ENCODE measurements around the gene COG5.
"Not testable (repeated sequence)": the region's sequence is repeated elsewhere in the genome, so short reads cannot be mapped to it uniquely, and the experiment has no call there.

COG5 gene

DNA sequence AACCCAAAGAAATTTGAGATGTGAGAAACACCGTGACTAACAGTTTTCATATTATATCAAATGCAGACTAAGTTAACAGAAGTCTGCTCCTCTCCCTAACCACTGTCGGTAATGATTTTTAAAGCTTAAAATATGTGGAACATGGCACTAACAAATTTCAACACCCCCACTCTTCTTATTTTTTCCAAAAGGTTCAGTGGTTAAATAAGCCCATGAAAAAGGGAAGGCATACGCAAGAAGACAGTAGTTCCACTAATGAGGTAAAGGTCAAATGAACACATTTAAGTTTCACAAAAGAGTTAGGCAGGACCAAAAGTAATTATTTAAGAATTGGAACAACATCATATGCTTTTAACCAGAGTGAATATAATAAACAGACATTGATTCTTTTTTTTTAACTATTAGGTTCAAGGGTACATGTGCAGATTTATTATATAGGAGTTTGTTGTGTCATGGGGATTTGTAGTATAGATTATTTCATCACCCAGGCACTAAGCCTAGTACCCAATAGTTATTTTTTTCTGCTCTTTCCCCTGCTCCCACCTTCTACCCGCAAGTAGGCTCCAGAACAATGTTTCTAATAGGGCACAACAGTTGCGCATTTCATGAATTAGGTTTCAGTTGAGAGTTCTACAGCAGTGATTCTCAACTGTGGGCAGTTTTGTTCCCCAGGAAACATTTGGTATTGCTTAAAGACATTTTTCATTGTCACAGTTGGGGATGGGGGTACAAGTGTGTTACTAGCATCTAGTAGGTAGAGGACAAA is 315.0 kb downstream of the COG5 start:
- DNase-seq (ENCODE audit: low read depth in 1 of 2, low spot score in 1 of 2): no peak
- TF ChIP-seq SPI1 (IDR thresholded peaks at IDR 0.05; ENCODE audit: borderline replicate concordance, low read depth): no peak
- TF ChIP-seq, protein P1, sequence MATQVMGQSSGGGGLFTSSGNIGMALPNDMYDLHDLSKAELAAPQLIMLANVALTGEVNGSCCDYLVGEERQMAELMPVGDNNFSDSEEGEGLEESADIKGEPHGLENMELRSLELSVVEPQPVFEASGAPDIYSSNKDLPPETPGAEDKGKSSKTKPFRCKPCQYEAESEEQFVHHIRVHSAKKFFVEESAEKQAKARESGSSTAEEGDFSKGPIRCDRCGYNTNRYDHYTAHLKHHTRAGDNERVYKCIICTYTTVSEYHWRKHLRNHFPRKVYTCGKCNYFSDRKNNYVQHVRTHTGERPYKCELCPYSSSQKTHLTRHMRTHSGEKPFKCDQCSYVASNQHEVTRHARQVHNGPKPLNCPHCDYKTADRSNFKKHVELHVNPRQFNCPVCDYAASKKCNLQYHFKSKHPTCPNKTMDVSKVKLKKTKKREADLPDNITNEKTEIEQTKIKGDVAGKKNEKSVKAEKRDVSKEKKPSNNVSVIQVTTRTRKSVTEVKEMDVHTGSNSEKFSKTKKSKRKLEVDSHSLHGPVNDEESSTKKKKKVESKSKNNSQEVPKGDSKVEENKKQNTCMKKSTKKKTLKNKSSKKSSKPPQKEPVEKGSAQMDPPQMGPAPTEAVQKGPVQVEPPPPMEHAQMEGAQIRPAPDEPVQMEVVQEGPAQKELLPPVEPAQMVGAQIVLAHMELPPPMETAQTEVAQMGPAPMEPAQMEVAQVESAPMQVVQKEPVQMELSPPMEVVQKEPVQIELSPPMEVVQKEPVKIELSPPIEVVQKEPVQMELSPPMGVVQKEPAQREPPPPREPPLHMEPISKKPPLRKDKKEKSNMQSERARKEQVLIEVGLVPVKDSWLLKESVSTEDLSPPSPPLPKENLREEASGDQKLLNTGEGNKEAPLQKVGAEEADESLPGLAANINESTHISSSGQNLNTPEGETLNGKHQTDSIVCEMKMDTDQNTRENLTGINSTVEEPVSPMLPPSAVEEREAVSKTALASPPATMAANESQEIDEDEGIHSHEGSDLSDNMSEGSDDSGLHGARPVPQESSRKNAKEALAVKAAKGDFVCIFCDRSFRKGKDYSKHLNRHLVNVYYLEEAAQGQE (IDR thresholded peaks at IDR 0.05; ENCODE audit: insufficient replicate concordance, low read depth): no peak
- TF ChIP-seq GABPA (IDR thresholded peaks at IDR 0.05; ENCODE audit: low read depth): no peak
- TF ChIP-seq, protein P2, sequence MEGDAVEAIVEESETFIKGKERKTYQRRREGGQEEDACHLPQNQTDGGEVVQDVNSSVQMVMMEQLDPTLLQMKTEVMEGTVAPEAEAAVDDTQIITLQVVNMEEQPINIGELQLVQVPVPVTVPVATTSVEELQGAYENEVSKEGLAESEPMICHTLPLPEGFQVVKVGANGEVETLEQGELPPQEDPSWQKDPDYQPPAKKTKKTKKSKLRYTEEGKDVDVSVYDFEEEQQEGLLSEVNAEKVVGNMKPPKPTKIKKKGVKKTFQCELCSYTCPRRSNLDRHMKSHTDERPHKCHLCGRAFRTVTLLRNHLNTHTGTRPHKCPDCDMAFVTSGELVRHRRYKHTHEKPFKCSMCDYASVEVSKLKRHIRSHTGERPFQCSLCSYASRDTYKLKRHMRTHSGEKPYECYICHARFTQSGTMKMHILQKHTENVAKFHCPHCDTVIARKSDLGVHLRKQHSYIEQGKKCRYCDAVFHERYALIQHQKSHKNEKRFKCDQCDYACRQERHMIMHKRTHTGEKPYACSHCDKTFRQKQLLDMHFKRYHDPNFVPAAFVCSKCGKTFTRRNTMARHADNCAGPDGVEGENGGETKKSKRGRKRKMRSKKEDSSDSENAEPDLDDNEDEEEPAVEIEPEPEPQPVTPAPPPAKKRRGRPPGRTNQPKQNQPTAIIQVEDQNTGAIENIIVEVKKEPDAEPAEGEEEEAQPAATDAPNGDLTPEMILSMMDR (IDR thresholded peaks at IDR 0.05; ENCODE audit: insufficient read depth, low read length): no peak
- no peak for TF ChIP-seq POLR2AphosphoS5 (IDR thresholded peaks at IDR 0.05; ENCODE audit: low read depth)

DNA sequence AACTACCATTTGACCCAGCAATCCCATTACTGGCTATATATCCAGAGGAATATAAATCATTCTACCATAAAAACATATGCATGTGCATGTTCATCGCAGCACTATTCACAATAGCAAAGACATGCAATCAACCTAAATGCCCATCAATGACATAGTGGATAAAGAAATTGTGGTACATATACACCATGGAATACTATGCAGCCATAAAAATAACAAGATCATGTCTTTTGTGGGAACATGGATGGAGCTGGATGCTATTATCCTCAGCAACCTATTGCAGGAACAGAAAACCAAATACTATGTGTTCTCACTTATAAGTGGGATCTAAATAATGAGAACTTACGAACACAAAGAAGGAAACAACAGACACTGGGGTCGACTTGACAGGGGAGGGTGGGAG is 316.9 kb downstream of the COG5 start:
- not testable (repeated sequence) for DNase-seq (ENCODE audit: low read depth in 1 of 2, low spot score in 1 of 2)

More for the DNA sequence above, 315.0 kb downstream of the COG5 start:
- Histone ChIP-seq H3K4me3 (replicated peaks; ENCODE audit: insufficient read depth, low read length) (no peak overlapping the region), H3K27ac (replicated peaks) (no peak overlapping the region), H3K27me3 (ENCODE audit: insufficient read depth, poor library complexity, severe bottlenecking) (no peaks in the 10 kb centered on the region)

DNA sequence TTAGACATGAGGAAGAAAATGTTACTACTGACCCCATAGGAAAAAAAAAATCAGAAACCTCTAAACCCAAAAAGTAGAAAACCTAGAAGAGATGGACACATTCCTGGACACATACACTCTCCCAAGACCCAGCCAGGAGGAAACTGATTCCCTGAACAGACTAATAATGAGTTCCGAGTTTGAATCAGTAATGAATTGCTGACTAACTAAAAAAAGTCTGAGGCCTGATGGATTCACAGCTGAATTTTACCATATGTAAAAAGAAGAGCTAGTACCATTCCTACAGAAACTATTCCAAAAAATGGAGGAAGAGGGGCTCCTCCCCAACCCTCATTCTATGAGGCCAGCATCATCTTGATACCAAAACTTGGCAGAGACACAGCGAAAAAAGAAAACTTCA is 319.1 kb downstream of the COG5 start:
- no peak for DNase-seq (ENCODE audit: low read depth in 1 of 2, low spot score in 1 of 2)
- TF ChIP-seq SPI1 (IDR thresholded peaks at IDR 0.05; ENCODE audit: borderline replicate concordance, low read depth) (no peak), POLR2AphosphoS5 (IDR thresholded peaks at IDR 0.05; ENCODE audit: low read depth) (no peak)
- TF ChIP-seq, protein P2 (IDR thresholded peaks at IDR 0.05; ENCODE audit: insufficient read depth, low read length): no peak
- Histone ChIP-seq H3K27me3 (ENCODE audit: insufficient read depth, poor library complexity, severe bottlenecking) (no peaks in the 10 kb centered on the region), H3K27ac (replicated peaks) (no peak overlapping the region), H3K4me3 (replicated peaks; ENCODE audit: insufficient read depth, low read length) (no peak overlapping the region)

More for the DNA sequence above, 316.9 kb downstream of the COG5 start:
- H3K27me3 ChIP-seq (ENCODE audit: insufficient read depth, poor library complexity, severe bottlenecking); H3K4me3 ChIP-seq (replicated peaks; ENCODE audit: insufficient read depth, low read length); H3K27ac ChIP-seq (replicated peaks): not testable (repeated sequence)

DNA sequence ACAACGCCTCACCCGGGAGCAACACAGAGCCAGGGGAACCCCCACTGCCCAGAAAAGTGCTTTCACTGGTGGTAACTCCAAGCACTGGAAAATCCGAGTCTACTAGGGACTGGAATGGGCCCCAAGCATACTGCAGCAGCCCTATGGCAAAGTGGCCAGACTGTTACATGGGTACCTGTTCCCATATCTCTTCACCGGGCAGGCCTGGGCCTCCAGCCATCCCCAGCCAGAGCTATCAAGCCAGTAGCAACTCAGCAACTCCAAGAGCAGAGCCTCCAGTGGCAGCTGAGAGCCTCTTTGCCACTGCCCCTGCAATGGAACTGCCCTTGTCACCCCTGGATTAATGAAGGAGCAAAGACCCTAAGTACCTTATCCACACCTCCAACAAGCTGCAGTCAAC is 321.5 kb downstream of the COG5 start:
- H3K27ac ChIP-seq (replicated peaks): no peak overlapping the region
- no peaks in the 10 kb centered on the region for H3K27me3 ChIP-seq (ENCODE audit: insufficient read depth, poor library complexity, severe bottlenecking)
- no peak for DNase-seq (ENCODE audit: low read depth in 1 of 2, low spot score in 1 of 2)
- TF ChIP-seq, protein P1 (IDR thresholded peaks at IDR 0.05; ENCODE audit: insufficient replicate concordance, low read depth): no peak
- no peak for TF ChIP-seq GABPA (IDR thresholded peaks at IDR 0.05; ENCODE audit: low read depth)
- TF ChIP-seq POLR2AphosphoS5 (IDR thresholded peaks at IDR 0.05; ENCODE audit: low read depth): no peak
- H3K4me3 ChIP-seq (replicated peaks; ENCODE audit: insufficient read depth, low read length): no peak overlapping the region

DNA sequence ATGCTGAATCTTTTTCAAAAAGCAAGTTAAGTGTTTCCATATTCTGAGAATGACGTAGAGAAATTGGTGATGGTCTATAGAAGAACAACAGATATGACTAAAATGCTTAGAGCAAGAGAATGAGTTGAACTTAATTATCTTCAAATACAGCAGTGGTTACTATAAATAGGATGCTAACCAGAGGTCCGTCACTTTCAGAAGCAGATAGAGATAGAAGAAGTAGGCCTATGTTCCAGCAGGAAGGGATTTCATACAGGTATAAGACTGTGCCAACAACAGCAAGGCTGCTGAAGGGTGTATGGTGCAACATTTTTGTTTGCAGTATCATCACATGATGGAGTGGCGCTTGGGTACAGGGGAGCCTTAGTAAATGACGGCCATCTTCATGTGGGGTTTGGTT is 326.3 kb downstream of the COG5 start:
- Histone ChIP-seq H3K4me3 (replicated peaks; ENCODE audit: insufficient read depth, low read length) (no peak overlapping the region), H3K27ac (replicated peaks) (no peak overlapping the region), H3K27me3 (ENCODE audit: insufficient read depth, poor library complexity, severe bottlenecking) (no peaks in the 10 kb centered on the region)
- no peak for DNase-seq (ENCODE audit: low read depth in 1 of 2, low spot score in 1 of 2)
- TF ChIP-seq GABPA (IDR thresholded peaks at IDR 0.05; ENCODE audit: low read depth): no peak
- TF ChIP-seq, protein P1 (IDR thresholded peaks at IDR 0.05; ENCODE audit: insufficient replicate concordance, low read depth): no peak
- TF ChIP-seq, protein P2 (IDR thresholded peaks at IDR 0.05; ENCODE audit: insufficient read depth, low read length): no peak
- TF ChIP-seq POLR2AphosphoS5 (IDR thresholded peaks at IDR 0.05; ENCODE audit: low read depth): no peak
- TF ChIP-seq SPI1 (IDR thresholded peaks at IDR 0.05; ENCODE audit: borderline replicate concordance, low read depth): no peak
